Measurements from ENCODE around the gene SIX3.

SIX3 gene

DNA sequence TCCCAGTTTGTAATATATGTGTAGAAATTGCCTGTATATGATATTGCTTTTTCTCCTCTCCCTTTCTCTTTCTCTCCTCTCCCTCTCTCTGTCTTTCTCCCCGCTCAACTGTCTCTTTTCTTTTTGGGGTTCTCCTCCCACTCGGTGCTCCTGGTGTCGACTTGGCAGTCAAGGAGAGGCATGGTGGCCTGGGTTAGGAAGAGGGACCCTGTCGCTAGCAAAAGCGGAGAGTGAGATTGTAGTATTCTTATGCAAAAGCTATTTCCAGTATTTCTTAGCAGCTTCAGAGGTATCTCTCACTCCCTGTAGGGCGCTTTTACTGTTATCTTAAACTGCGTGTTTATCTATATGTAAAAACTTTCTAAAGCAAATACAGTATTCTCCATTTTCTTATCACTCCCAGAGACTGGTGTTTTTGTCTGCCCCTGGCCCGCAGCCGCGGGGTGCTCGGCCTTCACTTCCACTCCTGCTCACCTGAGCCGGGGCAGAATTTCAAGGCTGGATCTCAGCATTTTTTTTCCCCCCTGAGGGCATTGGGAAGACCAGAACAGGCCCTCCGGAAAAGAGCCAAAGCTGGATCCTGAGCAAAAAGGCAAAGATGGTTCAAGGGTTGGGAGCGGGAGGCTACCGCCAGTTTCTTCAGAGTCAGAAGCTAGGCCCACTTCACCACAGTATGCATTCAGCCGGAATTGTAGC lies 4.3 kb downstream of the SIX3 start:
- no peak for DNase-seq (ENCODE audit: low read depth in 1 of 2, low spot score in 1 of 2)
- TF ChIP-seq GABPA (IDR thresholded peaks at IDR 0.05; ENCODE audit: low read depth) = no peak
- TF ChIP-seq SPI1 (IDR thresholded peaks at IDR 0.05; ENCODE audit: borderline replicate concordance, low read depth) = no peak
- no peak for TF ChIP-seq REST (IDR thresholded peaks at IDR 0.05; ENCODE audit: insufficient replicate concordance, low read depth)
- no peak for TF ChIP-seq POLR2AphosphoS5 (IDR thresholded peaks at IDR 0.05; ENCODE audit: low read depth)
- TF ChIP-seq CTCF (IDR thresholded peaks at IDR 0.05; ENCODE audit: insufficient read depth, low read length) = no peak
- Histone ChIP-seq H3K4me3 (replicated peaks; ENCODE audit: insufficient read depth, low read length) (no peak overlapping the region), H3K27me3 (ENCODE audit: insufficient read depth, poor library complexity, severe bottlenecking) (peaks cover 76% of the 10 kb centered on the region), H3K27ac (replicated peaks) (no peak overlapping the region)

DNA sequence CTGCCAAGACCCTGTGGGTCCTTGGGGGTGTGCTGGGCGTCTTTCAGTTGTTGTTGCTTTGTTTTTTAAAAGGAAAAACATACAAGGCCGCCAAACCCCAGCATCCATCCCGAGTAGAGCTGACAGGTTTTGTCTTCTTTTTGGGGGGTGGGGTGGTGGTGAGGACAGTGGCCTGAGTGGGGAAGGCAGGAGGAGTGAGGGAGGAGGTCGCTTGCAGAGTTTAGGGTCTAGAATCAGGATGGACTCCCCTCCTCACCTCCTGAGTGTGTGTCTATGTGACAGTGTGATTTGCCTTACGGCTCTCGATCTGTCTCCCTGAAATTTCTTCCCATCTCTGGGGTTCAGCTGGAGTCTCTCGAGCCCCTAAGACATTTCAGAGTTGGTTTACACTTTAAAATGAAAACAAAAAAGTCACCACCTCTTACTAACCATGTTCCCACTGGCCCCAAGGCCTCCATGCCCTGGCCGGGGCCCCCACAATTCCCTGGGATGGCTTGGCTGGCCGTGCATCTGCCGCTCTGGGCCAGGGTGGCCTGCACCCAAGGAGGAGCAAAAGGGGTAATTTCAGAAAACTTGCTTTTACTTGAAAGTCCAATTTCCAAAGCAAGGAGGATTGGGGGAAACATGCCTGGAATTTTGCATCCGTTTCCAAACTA lies 5.0 kb downstream of the SIX3 start:
- Histone ChIP-seq H3K27ac (replicated peaks) (no peak overlapping the region), H3K27me3 (ENCODE audit: insufficient read depth, poor library complexity, severe bottlenecking) (peaks cover 72% of the 10 kb centered on the region), H3K4me3 (replicated peaks; ENCODE audit: insufficient read depth, low read length) (no peak overlapping the region)
- DNase-seq (ENCODE audit: low read depth in 1 of 2, low spot score in 1 of 2) = no peak
- TF ChIP-seq GABPA (IDR thresholded peaks at IDR 0.05; ENCODE audit: low read depth) = no peak

DNA sequence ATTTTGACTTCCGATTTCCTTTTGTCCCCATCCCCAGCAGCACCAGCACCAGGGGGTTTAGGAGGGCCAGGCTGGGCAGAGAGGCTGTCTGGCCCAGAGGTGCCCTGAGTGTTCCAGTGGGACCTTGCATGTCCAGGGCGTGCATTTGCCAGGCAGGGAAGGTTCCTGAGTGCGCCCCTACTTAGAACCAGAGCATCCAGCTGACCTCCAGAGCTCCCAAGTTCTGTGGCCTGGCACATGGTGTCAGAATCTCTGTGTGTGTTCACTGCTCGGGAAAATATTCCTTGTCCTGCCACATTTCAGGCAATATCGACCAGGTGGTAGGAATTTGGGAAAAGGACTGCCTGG lies 5.5 kb downstream of the SIX3 start:
- Histone ChIP-seq H3K27me3 (ENCODE audit: insufficient read depth, poor library complexity, severe bottlenecking) (peaks cover 69% of the 10 kb centered on the region), H3K4me3 (replicated peaks; ENCODE audit: insufficient read depth, low read length) (no peak overlapping the region), H3K27ac (replicated peaks) (no peak overlapping the region)
- no peak for TF ChIP-seq POLR2AphosphoS5 (IDR thresholded peaks at IDR 0.05; ENCODE audit: low read depth)
- TF ChIP-seq GABPA (IDR thresholded peaks at IDR 0.05; ENCODE audit: low read depth) = no peak
- TF ChIP-seq SPI1 (IDR thresholded peaks at IDR 0.05; ENCODE audit: borderline replicate concordance, low read depth) = no peak
- TF ChIP-seq CTCF (IDR thresholded peaks at IDR 0.05; ENCODE audit: insufficient read depth, low read length) = no peak
- TF ChIP-seq REST (IDR thresholded peaks at IDR 0.05; ENCODE audit: insufficient replicate concordance, low read depth) = no peak
- DNase-seq (ENCODE audit: low read depth in 1 of 2, low spot score in 1 of 2) = no peak

GRCh38 chr2:44948565-44949328 lies 7.2 kb downstream of the SIX3 start:
- DNase-seq (ENCODE audit: low read depth in 1 of 2, low spot score in 1 of 2) = no peak
- Histone ChIP-seq H3K4me3 (replicated peaks; ENCODE audit: insufficient read depth, low read length) (no peak overlapping the region), H3K27ac (replicated peaks) (no peak overlapping the region), H3K27me3 (ENCODE audit: insufficient read depth, poor library complexity, severe bottlenecking) (peaks cover 69% of the 10 kb centered on the region)
- TF ChIP-seq REST (IDR thresholded peaks at IDR 0.05; ENCODE audit: insufficient replicate concordance, low read depth) = no peak
- no peak for TF ChIP-seq SPI1 (IDR thresholded peaks at IDR 0.05; ENCODE audit: borderline replicate concordance, low read depth)
- TF ChIP-seq CTCF (IDR thresholded peaks at IDR 0.05; ENCODE audit: insufficient read depth, low read length) = no peak
- no peak for TF ChIP-seq POLR2AphosphoS5 (IDR thresholded peaks at IDR 0.05; ENCODE audit: low read depth)
- TF ChIP-seq GABPA (IDR thresholded peaks at IDR 0.05; ENCODE audit: low read depth) = no peak

All from HL-60 (cell line).